Keratinocyte (primary cell): Measurements from ENCODE around the gene PIGL. TPM values are rescaled to one million over a fixed set of nuclear protein-coding genes. Genes with fewer than 3 reads are reported as not detected.

Experiments used
- DNase-seq: peaks from one replicate; pipeline ENCODE4 v3.0.0-alpha.2; 2011; ENCODE audit warnings: low read depth, missing footprints, low spot score
- FAIRE-seq: peaks from 2 replicates; lab custom pipeline; 2011; peaks lifted over from hg19 to GRCh38; lab: Jason Lieb, UNC
- H2AFZ ChIP-seq: 2 replicates; pipeline ENCODE4 v1.6.0; 2012; ENCODE audit warnings: low read length, control low read depth, inconsistent platforms; ENCODE audit not compliant: control insufficient read depth
- H3K27ac ChIP-seq: 2 replicates; pipeline ENCODE4 v1.5.1; 2011; ENCODE audit warnings: low read length; ENCODE audit not compliant: control insufficient read depth, insufficient read depth
- H3K27me3 ChIP-seq: 3 replicates; pipeline ENCODE4 v1.6.0; 2011; ENCODE audit warnings: low read length; ENCODE audit not compliant: control insufficient read depth, insufficient read depth; ENCODE audit errors: extremely low read depth
- H3K36me3 ChIP-seq, 2 experiments: 2 replicates in 1 of 2; 3 replicates in 1 of 2; pipeline ENCODE4 v1.5.1; 2011; ENCODE audit warnings: low read length in 2 of 2, mild to moderate bottlenecking in 1 of 2; ENCODE audit not compliant: control insufficient read depth in 2 of 2, insufficient read depth in 2 of 2; ENCODE audit errors: extremely low read depth in 1 of 2
- H3K4me1 ChIP-seq: 3 replicates; pipeline ENCODE4 v1.5.1; 2011; ENCODE audit warnings: low read length; ENCODE audit not compliant: control insufficient read depth, insufficient read depth; ENCODE audit errors: extremely low read depth
- H3K4me2 ChIP-seq: 3 replicates; pipeline ENCODE4 v1.6.0; 2011; ENCODE audit warnings: low read depth, low read length; ENCODE audit not compliant: control insufficient read depth, insufficient read depth; ENCODE audit errors: extremely low read depth
- H3K4me3 ChIP-seq, 3 experiments: fragments of 200-600 bp in 1 of 3; sonication (generic) in 1 of 3; 2 replicates in 2 of 3; 3 replicates in 1 of 3; pipeline ENCODE4 v1.5.1; 2011 to 2016; ENCODE audit warnings: low read length in 3 of 3, mild to moderate bottlenecking in 3 of 3, control low read depth in 2 of 3, inconsistent platforms in 1 of 3, low read depth in 1 of 3, mixed read lengths in 1 of 3, mixed run types in 1 of 3, moderate library complexity in 1 of 3; ENCODE audit not compliant: control insufficient read depth in 2 of 3, insufficient read depth in 2 of 3; ENCODE audit errors: extremely low read depth in 1 of 3
- H3K79me2 ChIP-seq: 2 replicates; pipeline ENCODE4 v1.6.0; 2012; ENCODE audit warnings: low read length; ENCODE audit not compliant: control insufficient read depth, insufficient read depth
- H3K9ac ChIP-seq: 3 replicates; pipeline ENCODE4 v1.6.0; 2011; ENCODE audit warnings: low read length; ENCODE audit not compliant: control insufficient read depth, insufficient read depth; ENCODE audit errors: extremely low read depth
- H3K9me1 ChIP-seq: 3 replicates; pipeline ENCODE4 v1.6.0; 2011; ENCODE audit warnings: low read length; ENCODE audit not compliant: control insufficient read depth, insufficient read depth; ENCODE audit errors: extremely low read depth
- H3K9me3 ChIP-seq: 2 replicates; pipeline ENCODE4 v1.5.1; 2012; ENCODE audit warnings: low read depth, low read length; ENCODE audit not compliant: control insufficient read depth
- H4K20me1 ChIP-seq: 3 replicates; pipeline ENCODE4 v1.6.0; 2011; ENCODE audit warnings: low read length; ENCODE audit not compliant: control insufficient read depth, insufficient read depth; ENCODE audit errors: extremely low read depth
- CTCF ChIP-seq, 3 experiments: IDR thresholded peaks in 1 of 3; conservative IDR thresholded peaks in 1 of 3; optimal IDR thresholded peaks in 1 of 3; 2 replicates in 2 of 3; 3 replicates in 1 of 3; pipeline versions ENCODE3 to v1.5.1; 2011; ENCODE audit warnings: low read length in 3 of 3, mild to moderate bottlenecking in 3 of 3, moderate library complexity in 2 of 3, control low read depth in 1 of 3, inconsistent platforms in 1 of 3; ENCODE audit not compliant: insufficient read depth in 2 of 3; ENCODE audit errors: extremely low read depth in 1 of 3
- EZH2 ChIP-seq: IDR thresholded peaks from one replicate; pipeline ENCODE4 v1.6.1; 2012; ENCODE audit warnings: inconsistent platforms, mild to moderate bottlenecking, low read length, moderate library complexity
- dilution Hi-C: fragments of 300-500 bp; cut with MboI; formaldehyde crosslinking; loops from one replicate; pipeline ENCODE4 v1.7.0; 2020; ENCODE audit warnings: low sequenced_read_pairs; ENCODE audit not compliant: extremely low pct_ligation_motif_present
- polyA plus RNA-seq, 5 experiments: library from polyadenylated mRNA; depleted of rRNA in 3 of 5; stranded (reverse) in 3 of 5; stranded (forward) in 1 of 5; unstranded in 1 of 5; fragments of >200 nt; gene quantifications; 1 replicate in 1 of 5; 2 replicates in 3 of 5; 3 replicates in 1 of 5; pipeline versions ENCODE4 v1.2.1 to v1.2.3, GENCODE V29; 2011 to 2012; ENCODE audit warnings: missing spikeins in 2 of 5, low read depth in 1 of 5, low replicate concordance in 1 of 5

Gene PIGL
- polyA plus RNA-seq, 1 donor (not counting 4 experiments of a cell fraction or from before 2014, with no cell fraction given), result 21.5 TPM

- Histone ChIP-seq H3K27me3 (no peaks in the 10 kb centered on the region), H3K4me3 (no peak overlapping the region), H3K36me3 (no peaks in the 10 kb centered on the region), H3K4me1 (no peaks in the 10 kb centered on the region), H3K4me2 (no peak overlapping the region), H3K9me1 (no peaks in the 10 kb centered on the region), H2AFZ (no peak overlapping the region), H3K9ac (no peak overlapping the region), H3K79me2 (no peaks in the 10 kb centered on the region), H3K9me3 (no peaks in the 10 kb centered on the region), H4K20me1 (no peaks in the 10 kb centered on the region), H3K27ac (no peak overlapping the region)
- DNase-seq, result no peak
- no peak for FAIRE-seq
- TF ChIP-seq EZH2, result no peak
- TF ChIP-seq CTCF (optimal IDR thresholded peaks at IDR 0.05 in 1 of 3, IDR thresholded peaks at IDR 0.05 in 1 of 3, conservative IDR thresholded peaks at IDR 0.05 in 1 of 3; ENCODE audit: extremely low read depth in 1 of 3, insufficient read depth in 2 of 3, low read length in 3 of 3), result no peak
- dilution Hi-C loops, result no loop called here
These were observed 44.0 kb downstream of the PIGL start for GRCh38 chr17:16261049-16261448.

- Histone ChIP-seq H3K9me3 (no peaks in the 10 kb centered on the region), H3K4me1 (no peaks in the 10 kb centered on the region), H3K4me2 (no peak overlapping the region), H3K27ac (no peak overlapping the region), H3K4me3 (no peak overlapping the region), H2AFZ (no peak overlapping the region), H3K9ac (no peak overlapping the region), H3K27me3 (no peaks in the 10 kb centered on the region), H4K20me1 (no peaks in the 10 kb centered on the region), H3K79me2 (no peaks in the 10 kb centered on the region), H3K9me1 (no peaks in the 10 kb centered on the region), H3K36me3 (no peaks in the 10 kb centered on the region)
- DNase-seq (no peak), FAIRE-seq (no peak)
- TF ChIP-seq CTCF (optimal IDR thresholded peaks at IDR 0.05 in 1 of 3, IDR thresholded peaks at IDR 0.05 in 1 of 3, conservative IDR thresholded peaks at IDR 0.05 in 1 of 3; ENCODE audit: extremely low read depth in 1 of 3, insufficient read depth in 2 of 3, low read length in 3 of 3), result no peak
- TF ChIP-seq EZH2, result no peak
- dilution Hi-C loops, result no loop called here
These were observed 45.2 kb downstream of the PIGL start for GRCh38 chr17:16262201-16262600.
